ENCODE results near the gene TRIM66. TPM values are rescaled to one million over a fixed set of nuclear protein-coding genes. Genes with fewer than 3 reads are reported as not detected.

TRIM66 gene, protein sequence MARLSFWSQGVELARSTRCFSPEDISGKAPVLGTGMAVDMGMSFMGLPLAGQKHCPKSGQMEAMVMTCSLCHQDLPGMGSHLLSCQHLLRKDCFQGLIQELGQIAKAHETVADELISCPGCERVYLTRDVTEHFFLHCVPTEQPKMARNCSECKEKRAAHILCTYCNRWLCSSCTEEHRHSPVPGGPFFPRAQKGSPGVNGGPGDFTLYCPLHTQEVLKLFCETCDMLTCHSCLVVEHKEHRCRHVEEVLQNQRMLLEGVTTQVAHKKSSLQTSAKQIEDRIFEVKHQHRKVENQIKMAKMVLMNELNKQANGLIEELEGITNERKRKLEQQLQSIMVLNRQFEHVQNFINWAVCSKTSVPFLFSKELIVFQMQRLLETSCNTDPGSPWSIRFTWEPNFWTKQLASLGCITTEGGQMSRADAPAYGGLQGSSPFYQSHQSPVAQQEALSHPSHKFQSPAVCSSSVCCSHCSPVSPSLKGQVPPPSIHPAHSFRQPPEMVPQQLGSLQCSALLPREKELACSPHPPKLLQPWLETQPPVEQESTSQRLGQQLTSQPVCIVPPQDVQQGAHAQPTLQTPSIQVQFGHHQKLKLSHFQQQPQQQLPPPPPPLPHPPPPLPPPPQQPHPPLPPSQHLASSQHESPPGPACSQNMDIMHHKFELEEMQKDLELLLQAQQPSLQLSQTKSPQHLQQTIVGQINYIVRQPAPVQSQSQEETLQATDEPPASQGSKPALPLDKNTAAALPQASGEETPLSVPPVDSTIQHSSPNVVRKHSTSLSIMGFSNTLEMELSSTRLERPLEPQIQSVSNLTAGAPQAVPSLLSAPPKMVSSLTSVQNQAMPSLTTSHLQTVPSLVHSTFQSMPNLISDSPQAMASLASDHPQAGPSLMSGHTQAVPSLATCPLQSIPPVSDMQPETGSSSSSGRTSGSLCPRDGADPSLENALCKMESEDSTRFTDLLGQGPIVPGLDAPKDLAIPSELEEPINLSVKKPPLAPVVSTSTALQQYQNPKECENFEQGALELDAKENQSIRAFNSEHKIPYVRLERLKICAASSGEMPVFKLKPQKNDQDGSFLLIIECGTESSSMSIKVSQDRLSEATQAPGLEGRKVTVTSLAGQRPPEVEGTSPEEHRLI (N-terminal part only)
- total RNA-seq, result 10 to 100 TPM; 12.1 to 34.2 (median 19.8) TPM

DNA sequence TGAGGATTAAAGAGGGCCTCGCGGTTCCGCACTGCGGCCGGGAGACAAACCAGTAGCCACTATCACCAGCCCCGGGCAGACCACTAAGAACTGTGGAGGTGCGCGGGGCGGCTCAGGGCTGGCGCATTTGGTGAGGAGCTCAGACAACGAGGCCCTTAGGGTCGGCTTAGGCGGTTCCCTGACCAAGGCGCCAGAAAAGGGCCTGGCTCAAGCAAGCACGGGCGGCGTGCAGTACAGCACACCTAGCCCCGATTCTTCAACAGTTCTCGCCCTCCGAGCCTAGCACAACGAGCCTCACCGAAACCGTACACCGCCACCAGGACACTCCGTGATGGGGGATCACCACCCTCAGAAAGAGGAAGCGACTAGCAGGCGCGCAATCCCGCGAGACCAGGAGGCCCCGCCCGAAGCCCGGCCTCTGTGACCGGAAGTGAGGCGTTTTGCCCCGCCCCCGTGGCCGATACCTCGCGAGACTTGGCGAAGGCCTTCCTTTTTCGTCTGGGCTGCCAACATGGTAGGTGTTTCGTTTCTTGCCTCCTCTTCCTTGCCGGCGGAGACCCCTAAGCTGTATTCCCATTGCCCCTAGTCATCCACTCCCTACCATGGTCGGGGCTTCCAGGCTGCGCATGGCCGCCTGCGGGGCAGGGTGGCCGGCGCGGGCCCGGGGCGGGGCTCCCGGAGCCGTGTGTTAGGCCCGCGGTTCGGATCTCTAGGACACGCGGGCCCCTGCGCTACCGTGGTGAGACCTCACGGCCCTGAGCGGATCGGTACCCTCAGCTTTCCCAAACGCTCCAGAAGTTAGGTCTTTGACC, at the start of gene TRIM66, which contains the start of gene RPL27A:
Gene TRIM66 (minus strand): TSS at position 363 of the 812 bp plus-strand sequence. CDS start 10,391 bp downstream, outside the sequence.
Gene RPL27A (plus strand): TSS at position 490 of the 812 bp plus-strand sequence. CDS start 22 bp downstream, at position 512.
- Histone ChIP-seq H3K27ac (peak within 1 kb of the TSS; percentile 86 to 95 (median 93)), H3K36me3 (peaks cover 0 to 31% (median 0%) of the 10 kb centered on the region in 3 donors), H3K9me3 (no peaks in the 10 kb centered on the region), H3K27me3 (no peaks in the 10 kb centered on the region), H3K4me3 (peak within 1 kb of the TSS; percentile 67 to 93 (median 85)), H3K4me1 (peaks cover 0 to 20% (median 10%) of the 10 kb centered on the region in 4 donors)
- TF ChIP-seq, protein P1, sequence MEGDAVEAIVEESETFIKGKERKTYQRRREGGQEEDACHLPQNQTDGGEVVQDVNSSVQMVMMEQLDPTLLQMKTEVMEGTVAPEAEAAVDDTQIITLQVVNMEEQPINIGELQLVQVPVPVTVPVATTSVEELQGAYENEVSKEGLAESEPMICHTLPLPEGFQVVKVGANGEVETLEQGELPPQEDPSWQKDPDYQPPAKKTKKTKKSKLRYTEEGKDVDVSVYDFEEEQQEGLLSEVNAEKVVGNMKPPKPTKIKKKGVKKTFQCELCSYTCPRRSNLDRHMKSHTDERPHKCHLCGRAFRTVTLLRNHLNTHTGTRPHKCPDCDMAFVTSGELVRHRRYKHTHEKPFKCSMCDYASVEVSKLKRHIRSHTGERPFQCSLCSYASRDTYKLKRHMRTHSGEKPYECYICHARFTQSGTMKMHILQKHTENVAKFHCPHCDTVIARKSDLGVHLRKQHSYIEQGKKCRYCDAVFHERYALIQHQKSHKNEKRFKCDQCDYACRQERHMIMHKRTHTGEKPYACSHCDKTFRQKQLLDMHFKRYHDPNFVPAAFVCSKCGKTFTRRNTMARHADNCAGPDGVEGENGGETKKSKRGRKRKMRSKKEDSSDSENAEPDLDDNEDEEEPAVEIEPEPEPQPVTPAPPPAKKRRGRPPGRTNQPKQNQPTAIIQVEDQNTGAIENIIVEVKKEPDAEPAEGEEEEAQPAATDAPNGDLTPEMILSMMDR (IDR thresholded peaks at IDR 0.05), result peak in 3 of 6 experiments; percentile 41 to 45 (median 45)
- peak; percentile 96 to 98 for TF ChIP-seq POLR2A (IDR thresholded peaks at IDR 0.05)
- peak; percentile 98 to 100 (median 99) for DNase-seq

GRCh38 chr11:8731647-8732323, 49.3 kb upstream of the TRIM66 start:
- Histone ChIP-seq H3K4me3 (no peak overlapping the region), H3K36me3 (peaks cover 0 to 14% (median 0%) of the 10 kb centered on the region in 3 donors), H3K4me1 (peaks cover 0 to 38% (median 0%) of the 10 kb centered on the region in 4 donors), H3K9me3 (no peaks in the 10 kb centered on the region), H3K27ac (peak overlapping the region in 3 of 4 donors; percentile 38 to 65 (median 58)), H3K27me3 (no peaks in the 10 kb centered on the region)
- DNase-seq, result no peak
- TF ChIP-seq, protein P1 (IDR thresholded peaks at IDR 0.05), result no peak
- no peak for TF ChIP-seq POLR2A (IDR thresholded peaks at IDR 0.05)

GRCh38 chr11:8730697-8731020, 48.2 kb upstream of the TRIM66 start:
- peaks cover 0 to 38% (median 0%) of the 10 kb centered on the region in 4 donors for H3K4me1 ChIP-seq
- no peaks in the 10 kb centered on the region for H3K9me3 ChIP-seq
- no peak overlapping the region for H3K4me3 ChIP-seq
- H3K27ac ChIP-seq, result peak overlapping the region in 1 of 4 donors; percentile 17
- no peaks in the 10 kb centered on the region for H3K27me3 ChIP-seq
- H3K36me3 ChIP-seq, result peaks cover 0 to 14% (median 0%) of the 10 kb centered on the region in 3 donors
- no peak for DNase-seq
- TF ChIP-seq, protein P1 (IDR thresholded peaks at IDR 0.05), result no peak
- TF ChIP-seq POLR2A (IDR thresholded peaks at IDR 0.05), result no peak

- Histone ChIP-seq H3K27ac (peak overlapping the region in 2 of 4 donors; percentile 33 to 61), H3K27me3 (no peaks in the 10 kb centered on the region), H3K9me3 (no peaks in the 10 kb centered on the region), H3K36me3 (peaks cover 0 to 14% (median 0%) of the 10 kb centered on the region in 3 donors), H3K4me3 (no peak overlapping the region), H3K4me1 (peaks cover 0 to 38% (median 0%) of the 10 kb centered on the region in 4 donors)
- DNase-seq, result no peak
- TF ChIP-seq POLR2A (IDR thresholded peaks at IDR 0.05), result no peak
- TF ChIP-seq, protein P1 (IDR thresholded peaks at IDR 0.05), result no peak
Observed at GRCh38 chr11:8729837-8730696, 47.6 kb upstream of the TRIM66 start.

Data from Peyer's patch (tissue), 4 donors.